ENCODE data around the gene CALHM5. TPM values are rescaled to one million over a fixed set of nuclear protein-coding genes. Genes with fewer than 3 reads are reported as not detected.

The CALHM5 gene
- total and polyA plus RNA-seq, 2 of the 4 experiments (the other 2 are of a cell fraction): 3.3 to 10.8 TPM

- WGBS, 2 experiments (ENCODE audit: extremely low coverage in 2 of 2, insufficient read length in 1 of 2): no CpG with 5 or more reads among the region's 1 CpG
- no peak overlapping the region for H3K27ac ChIP-seq (ENCODE audit: insufficient read depth, low read length)
- dilution Hi-C loops (cut with HindIII; ENCODE audit: low sequenced_read_pairs, unreplicated experiment): no loop called here
- H2BK120ac ChIP-seq (ENCODE audit: low read depth, low read length): no peak overlapping the region
- DNase-seq (no peak), ATAC-seq (ENCODE audit: low read depth) (no peak)
- intact Hi-C loops (cut with micrococcal nuclease): no loop called here
- no peaks in the 10 kb centered on the region for H3K4me1 ChIP-seq (ENCODE audit: control insufficient read depth, insufficient read depth, low read length)
- H3K18ac ChIP-seq (ENCODE audit: low read depth, low read length): no peak overlapping the region
- TF ChIP-seq MXI1 (IDR thresholded peaks at IDR 0.05; ENCODE audit: borderline replicate concordance, low read depth, low read length) (no peak), SMC3 (IDR thresholded peaks at IDR 0.05; ENCODE audit: low read depth, low read length) (no peak), CHD1 (IDR thresholded peaks at IDR 0.05; ENCODE audit: low read depth, low read length) (no peak), BHLHE40 (IDR thresholded peaks at IDR 0.05; ENCODE audit: low read depth, low read length) (no peak), MAFK (IDR thresholded peaks at IDR 0.05; ENCODE audit: low read depth, low read length) (no peak), RFX5 (IDR thresholded peaks at IDR 0.05; ENCODE audit: low read depth, low read length) (no peak), CEBPB (IDR thresholded peaks at IDR 0.05; ENCODE audit: low read depth, low read length) (no peak), ELK1 (IDR thresholded peaks at IDR 0.05; ENCODE audit: borderline replicate concordance, low read depth, low read length) (no peak), CTCF (conservative IDR thresholded peaks at IDR 0.05; ENCODE audit: low read depth, low read length) (no peak), RCOR1 (IDR thresholded peaks at IDR 0.05; ENCODE audit: insufficient replicate concordance, low read length) (no peak), NFE2L2 (IDR thresholded peaks at IDR 0.05; ENCODE audit: low read depth, low read length) (no peak)
- no peaks in the 10 kb centered on the region for H3K79me1 ChIP-seq (ENCODE audit: low read depth in 1 of 2, low read length in 2 of 2)
- H3K9ac ChIP-seq (ENCODE audit: low read depth, low read length): no peak overlapping the region
- H3K4ac ChIP-seq (ENCODE audit: low read depth, low read length): no peak overlapping the region
- H3K4me3 ChIP-seq (ENCODE audit: insufficient read depth, low read depth, low read length): no peak overlapping the region
- H4K91ac ChIP-seq (ENCODE audit: insufficient read depth, low read depth, low read length): no peak overlapping the region
- no peak overlapping the region for H2BK15ac ChIP-seq (ENCODE audit: low read depth, low read length)
- H3K36me3 ChIP-seq (ENCODE audit: control insufficient read depth, insufficient read depth, low read length): no peaks in the 10 kb centered on the region
- no peak overlapping the region for H3K4me2 ChIP-seq (ENCODE audit: low read depth, low read length)
- in situ Hi-C loops (cut with MboI; ENCODE audit: low sequenced_read_pairs): no loop called here
- POLR2A ChIA-PET (ENCODE audit: unreplicated experiment): no interaction called here
- no peaks in the 10 kb centered on the region for H3K9me3 ChIP-seq (ENCODE audit: control insufficient read depth, insufficient read depth, low read length)
- BruUV-seq (replicated peaks): no TSS peak
- H4K5ac ChIP-seq (ENCODE audit: low read depth, low read length): no peak overlapping the region
- no peak overlapping the region for H4K8ac ChIP-seq (ENCODE audit: low read depth in 2 of 2, low read length in 2 of 2)
- H2AK5ac ChIP-seq (ENCODE audit: low read depth, low read length): no peak overlapping the region
- H2BK20ac ChIP-seq (ENCODE audit: low read depth, low read length): no peak overlapping the region
- no peaks in the 10 kb centered on the region for H4K20me1 ChIP-seq (ENCODE audit: insufficient read depth, low read length)
- no peak overlapping the region for H3K23ac ChIP-seq (ENCODE audit: low read depth, low read length)
- H3K14ac ChIP-seq (replicated peaks; ENCODE audit: low read depth, low read length): no peak overlapping the region
- H3K27me3 ChIP-seq (ENCODE audit: control insufficient read depth, insufficient read depth, low read length): no peaks in the 10 kb centered on the region
- H2AFZ ChIP-seq (replicated peaks; ENCODE audit: low read length, poor library complexity): no peak overlapping the region
- no peak overlapping the region for H3K56ac ChIP-seq (ENCODE audit: extremely low read depth, insufficient read depth, low read length)
- H3K9me1 ChIP-seq (ENCODE audit: insufficient read depth, low read length): no peaks in the 10 kb centered on the region
- CTCF ChIA-PET: no interaction called here
- H2BK5ac ChIP-seq (ENCODE audit: low read depth, low read length, poor library complexity, severe bottlenecking): no peak overlapping the region
- no peak overlapping the region for H2AK9ac ChIP-seq (replicated peaks; ENCODE audit: low read depth, low read length, poor library complexity)
These were observed 36.3 kb upstream of the CALHM5 start for GRCh38 chr6:116475141-116475540.
